Upper lobe of left lung (tissue), 4 donors: ENCODE results near the gene SAMD4A.

Experiments used
- CTCF ChIP-seq, 6 experiments: fragments of 450-650 bp in 4 of 6; fragments of 200-600 bp in 2 of 6; sonication (generic) in 2 of 6; IDR thresholded peaks; one replicate each; pipeline ENCODE4 v1.5.1; 2016 to 2019; ENCODE audit warnings: antibody characterized with exemption in 6 of 6
- POLR2AphosphoS5 ChIP-seq, 2 donors: sonication (generic); formaldehyde crosslinking; IDR thresholded peaks; one replicate each; pipeline ENCODE4 v1.5.1; 2017; ENCODE audit warnings: antibody characterized with exemption in 2 of 2

GRCh38 chr14:54818201-54819133 is 251.5 kb downstream of the SAMD4A start:
- TF ChIP-seq CTCF (IDR thresholded peaks at IDR 0.05) (no peak), POLR2AphosphoS5 (IDR thresholded peaks at IDR 0.05) (no peak)
